Endodermal cell (in vitro differentiated cells): ENCODE results near the gene GAREM2. TPM values are rescaled to one million over a fixed set of nuclear protein-coding genes. Genes with fewer than 3 reads are reported as not detected.

Experiments used
- DNase-seq: peaks from one replicate; pipeline ENCODE4 v3.0.0-alpha.2; 2017
- H3K27ac ChIP-seq: 2 replicates; pipeline ENCODE4 v1.5.1; 2013; ENCODE audit warnings: mild to moderate bottlenecking, low read depth, low read length, moderate library complexity
- H3K27me3 ChIP-seq: 2 replicates; pipeline ENCODE4 v1.6.1; 2013; ENCODE audit warnings: mild to moderate bottlenecking, low read length, moderate library complexity; ENCODE audit not compliant: insufficient read depth, control insufficient read depth, poor library complexity, severe bottlenecking
- H3K36me3 ChIP-seq: 2 replicates; pipeline ENCODE4 v1.7.0; 2013; ENCODE audit warnings: mild to moderate bottlenecking, low read length, moderate library complexity; ENCODE audit not compliant: control insufficient read depth, insufficient read depth
- H3K4me1 ChIP-seq: one replicate; pipeline ENCODE4 v1.7.0; 2013; ENCODE audit warnings: low read length; ENCODE audit not compliant: control insufficient read depth, insufficient read depth
- H3K4me3 ChIP-seq: 2 replicates; pipeline ENCODE4 v1.5.1; 2013; ENCODE audit warnings: mild to moderate bottlenecking, low read length, moderate library complexity
- H3K9ac ChIP-seq: 2 replicates; pipeline ENCODE4 v1.6.1; 2013; ENCODE audit warnings: mild to moderate bottlenecking, low read length, moderate library complexity; ENCODE audit not compliant: poor library complexity, severe bottlenecking; ENCODE audit errors: extremely low read depth
- H3K9me3 ChIP-seq: 2 replicates; pipeline ENCODE4 v1.6.1; 2013; ENCODE audit warnings: mild to moderate bottlenecking, low read length, moderate library complexity; ENCODE audit not compliant: control insufficient read depth
- H3K27ac Mint-ChIP-seq: 2 replicates; pipeline ENCODE4 v1.8.0; 2020; ENCODE audit warnings: mixed read lengths
- H3K27me3 Mint-ChIP-seq: 2 replicates; pipeline ENCODE4 v1.8.0; 2021; ENCODE audit warnings: mild to moderate bottlenecking, mixed read lengths; ENCODE audit not compliant: insufficient read depth
- H3K36me3 Mint-ChIP-seq: 2 replicates; pipeline ENCODE4 v1.8.0; 2020; ENCODE audit warnings: low read depth, mixed read lengths
- H3K4me1 Mint-ChIP-seq: 2 replicates; pipeline ENCODE4 v1.8.0; 2020; ENCODE audit warnings: mixed read lengths
- H3K4me3 Mint-ChIP-seq: 2 replicates; pipeline ENCODE4 v1.8.0; 2020; ENCODE audit warnings: mild to moderate bottlenecking, moderate library complexity, mixed read lengths
- H3K9me3 Mint-ChIP-seq: 2 replicates; pipeline ENCODE4 v1.8.0; 2020; ENCODE audit warnings: mild to moderate bottlenecking, mixed read lengths
- WGBS, 2 experiments: methylation state at CpG; one replicate each; pipeline versions ENCODE4 v1.1.5 to v1.1.7; 2013; ENCODE audit warnings: missing lambda C conversion rate in 2 of 2, mixed read lengths in 1 of 2; ENCODE audit not compliant: insufficient coverage in 1 of 2, insufficient read length in 1 of 2; 5-methylcytosine and 5-hydroxymethylcytosine counted together
- total RNA-seq, 2 donors: library from RNA; stranded (reverse); fragmentation: NEBNext Ultra II Directional in 1 of 2; extraction: Animal tissue kit (Norgen Biotek cat#: 25700) in 1 of 2; gene quantifications; 2 replicates in 1 of 2; 3 replicates in 1 of 2; pipeline ENCODE4 v1.2.1, GENCODE V29; 2021
- TF ChIP-seq, protein P1 (sequence below): fragments of 200-600 bp; sonication (generic); conservative IDR thresholded peaks from 2 replicates; pipeline ENCODE4 v1.5.0; 2021; ENCODE audit warnings: antibody characterized with exemption, mild to moderate bottlenecking

GAREM2 gene
- total RNA-seq, 2 donors from 2014 or later = 6.0 to 8.1 TPM

DNA sequence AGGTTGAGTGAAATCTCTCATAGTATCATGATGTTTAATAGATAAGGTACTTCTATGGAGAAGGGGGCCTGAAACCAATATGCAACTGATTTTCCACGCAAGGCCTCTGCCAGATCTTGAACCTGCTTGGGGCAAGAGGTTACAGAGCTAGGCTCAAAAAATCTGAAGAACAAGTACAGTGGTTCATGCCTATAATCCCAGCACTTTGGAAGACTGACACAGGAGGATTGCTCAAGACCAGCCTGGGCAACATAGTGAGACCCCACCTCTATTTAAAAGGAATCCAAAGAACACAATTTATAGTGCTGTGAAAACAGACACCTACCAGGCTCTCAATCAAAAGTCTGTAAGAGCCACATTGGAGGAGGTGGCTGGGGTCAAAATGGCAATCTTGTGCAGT lies 42.9 kb downstream of the GAREM2 start:
- peaks cover 9% of the 10 kb centered on the region for H3K9me3 Mint-ChIP-seq
- WGBS, 2 experiments = 93 to 100% methylated on average over 1 of the region's 1 CpG

DNA sequence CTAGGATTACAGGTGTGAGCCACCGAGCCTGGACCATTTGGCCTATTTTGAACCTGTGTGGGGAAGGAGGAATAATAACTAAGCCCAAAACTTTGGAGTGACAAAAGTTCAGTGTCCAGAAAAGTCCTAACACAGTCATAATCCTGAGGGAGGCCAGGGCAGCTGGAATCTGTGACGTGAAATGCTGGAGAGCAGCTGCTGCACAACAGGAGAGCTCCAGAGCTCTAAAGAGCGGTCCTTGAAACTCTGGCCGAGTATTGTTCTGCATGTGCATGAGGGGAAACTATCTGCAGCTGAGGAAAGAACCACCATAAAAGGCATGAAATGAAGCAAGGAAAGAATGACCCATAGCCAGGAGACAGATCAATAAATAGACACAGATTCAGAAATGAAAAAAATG lies 43.7 kb downstream of the GAREM2 start:
- H3K4me3 Mint-ChIP-seq = no peak overlapping the region
- Histone ChIP-seq H3K27me3 (no peaks in the 10 kb centered on the region), H3K27ac (no peak overlapping the region), H3K9me3 (peaks cover 8% of the 10 kb centered on the region), H3K9ac (no peak overlapping the region), H3K4me3 (no peak overlapping the region), H3K4me1 (no peaks in the 10 kb centered on the region), H3K36me3 (peaks cover 60% of the 10 kb centered on the region)
- WGBS, 2 experiments = 79 to 93% methylated on average over 4 of the region's 4 CpGs
- TF ChIP-seq, protein P1, sequence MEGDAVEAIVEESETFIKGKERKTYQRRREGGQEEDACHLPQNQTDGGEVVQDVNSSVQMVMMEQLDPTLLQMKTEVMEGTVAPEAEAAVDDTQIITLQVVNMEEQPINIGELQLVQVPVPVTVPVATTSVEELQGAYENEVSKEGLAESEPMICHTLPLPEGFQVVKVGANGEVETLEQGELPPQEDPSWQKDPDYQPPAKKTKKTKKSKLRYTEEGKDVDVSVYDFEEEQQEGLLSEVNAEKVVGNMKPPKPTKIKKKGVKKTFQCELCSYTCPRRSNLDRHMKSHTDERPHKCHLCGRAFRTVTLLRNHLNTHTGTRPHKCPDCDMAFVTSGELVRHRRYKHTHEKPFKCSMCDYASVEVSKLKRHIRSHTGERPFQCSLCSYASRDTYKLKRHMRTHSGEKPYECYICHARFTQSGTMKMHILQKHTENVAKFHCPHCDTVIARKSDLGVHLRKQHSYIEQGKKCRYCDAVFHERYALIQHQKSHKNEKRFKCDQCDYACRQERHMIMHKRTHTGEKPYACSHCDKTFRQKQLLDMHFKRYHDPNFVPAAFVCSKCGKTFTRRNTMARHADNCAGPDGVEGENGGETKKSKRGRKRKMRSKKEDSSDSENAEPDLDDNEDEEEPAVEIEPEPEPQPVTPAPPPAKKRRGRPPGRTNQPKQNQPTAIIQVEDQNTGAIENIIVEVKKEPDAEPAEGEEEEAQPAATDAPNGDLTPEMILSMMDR = no peak
- no peak for DNase-seq
- H3K36me3 Mint-ChIP-seq = peaks cover 59% of the 10 kb centered on the region
- H3K27ac Mint-ChIP-seq = no peak overlapping the region
- peaks cover 9% of the 10 kb centered on the region for H3K9me3 Mint-ChIP-seq
- H3K27me3 Mint-ChIP-seq = no peaks in the 10 kb centered on the region
- peaks cover 7% of the 10 kb centered on the region for H3K4me1 Mint-ChIP-seq

More for the DNA sequence above, 42.9 kb downstream of the GAREM2 start:
- no peak for DNase-seq
- Histone ChIP-seq H3K4me1 (no peaks in the 10 kb centered on the region), H3K36me3 (peaks cover 66% of the 10 kb centered on the region), H3K27ac (no peak overlapping the region), H3K27me3 (no peaks in the 10 kb centered on the region), H3K9ac (no peak overlapping the region), H3K4me3 (no peak overlapping the region), H3K9me3 (peaks cover 8% of the 10 kb centered on the region)
- TF ChIP-seq, protein P1 = no peak
- no peak overlapping the region for H3K4me3 Mint-ChIP-seq
- peaks cover 62% of the 10 kb centered on the region for H3K36me3 Mint-ChIP-seq
- H3K4me1 Mint-ChIP-seq = peaks cover 7% of the 10 kb centered on the region
- no peak overlapping the region for H3K27ac Mint-ChIP-seq
- H3K27me3 Mint-ChIP-seq = no peaks in the 10 kb centered on the region

DNA sequence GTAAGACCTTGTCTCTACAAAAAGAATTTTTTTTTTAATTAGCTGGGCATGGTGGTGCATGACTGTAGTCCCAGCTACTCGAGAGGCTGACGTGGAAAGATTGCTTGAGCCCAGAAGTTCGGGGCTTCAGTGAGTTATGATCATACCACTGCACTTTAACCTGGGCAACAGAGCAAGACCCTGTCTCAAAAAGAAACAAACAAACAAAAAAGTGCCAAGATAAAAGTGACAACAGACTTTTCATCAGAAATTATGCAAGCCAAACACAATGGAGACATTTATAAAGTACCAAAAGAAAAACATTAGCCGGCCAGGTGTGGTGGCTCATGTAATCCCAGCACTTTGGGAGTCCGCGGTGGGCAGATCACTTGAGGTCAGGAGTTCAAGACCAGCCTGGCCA lies 44.8 kb downstream of the GAREM2 start:
- H3K4me3 ChIP-seq = no peak overlapping the region
- peaks cover 9% of the 10 kb centered on the region for H3K9me3 Mint-ChIP-seq
- peaks cover 57% of the 10 kb centered on the region for H3K36me3 ChIP-seq
- H3K9ac ChIP-seq = no peak overlapping the region
- H3K27me3 ChIP-seq = no peaks in the 10 kb centered on the region
- peaks cover 49% of the 10 kb centered on the region for H3K36me3 Mint-ChIP-seq
- peaks cover 8% of the 10 kb centered on the region for H3K9me3 ChIP-seq
- H3K27ac ChIP-seq = no peak overlapping the region
- H3K4me1 Mint-ChIP-seq = peaks cover 7% of the 10 kb centered on the region
- no peak overlapping the region for H3K27ac Mint-ChIP-seq
- H3K4me1 ChIP-seq = no peaks in the 10 kb centered on the region
- DNase-seq = no peak
- WGBS, 2 experiments = 79 to 88% methylated on average over 6 of the region's 6 CpGs
- no peaks in the 10 kb centered on the region for H3K27me3 Mint-ChIP-seq
- TF ChIP-seq, protein P1 = no peak
- H3K4me3 Mint-ChIP-seq = no peak overlapping the region
